GM12864 (cell line): ENCODE results near the gene NMT2.

Source experiments
- DNase-seq: peaks from one replicate; pipeline ENCODE4 v3.0.0-alpha.2; 2011; ENCODE audit warnings: low read depth
- H3K4me3 ChIP-seq: 2 replicates; pipeline ENCODE4 v1.5.1; 2011; ENCODE audit warnings: mild to moderate bottlenecking, low read depth, low read length, control low read depth
- CTCF ChIP-seq: IDR thresholded peaks from 2 replicates; pipeline ENCODE4 v1.5.1; 2011; ENCODE audit warnings: low read depth, mild to moderate bottlenecking, moderate library complexity, low read length, control low read depth, inconsistent platforms; ENCODE audit errors: missing control alignments

The NMT2 gene

GRCh38 chr10:15168291-15168785 is at the start of gene NMT2:
Gene NMT2, minus strand, starts transcription at chr10:15168693. Its CDS starts 81 bp downstream, at chr10:15168612.
- DNase-seq = peak; percentile 21
- peak; percentile 33 for TF ChIP-seq CTCF
- peak within 1 kb of the TSS; percentile 94 for H3K4me3 ChIP-seq

- TF ChIP-seq CTCF = no peak
- DNase-seq = no peak
- H3K4me3 ChIP-seq = no peak overlapping the region
Observed at GRCh38 chr10:15216700-15217099, 48.2 kb upstream of the NMT2 start.

- no peak for TF ChIP-seq CTCF
- DNase-seq = no peak
- H3K4me3 ChIP-seq = no peak overlapping the region
Observed at GRCh38 chr10:15214237-15214636, 45.7 kb upstream of the NMT2 start.

GRCh38 chr10:15213461-15213861 is 45.0 kb upstream of the NMT2 start:
- no peak for DNase-seq
- no peak for TF ChIP-seq CTCF
- H3K4me3 ChIP-seq = no peak overlapping the region

- no peak for DNase-seq
- no peak overlapping the region for H3K4me3 ChIP-seq
- no peak for TF ChIP-seq CTCF
Observed at GRCh38 chr10:15211464-15211979, 43.0 kb upstream of the NMT2 start.

- H3K4me3 ChIP-seq = no peak overlapping the region
- no peak for DNase-seq
- no peak for TF ChIP-seq CTCF
Observed at GRCh38 chr10:15210521-15210920, 42.0 kb upstream of the NMT2 start.

GRCh38 chr10:15209827-15210509 is 41.5 kb upstream of the NMT2 start:
- peak; percentile 35 for DNase-seq
- no peak overlapping the region for H3K4me3 ChIP-seq
- TF ChIP-seq CTCF = peak; percentile 93
